Parathyroid adenoma (tissue), 2 donors: ENCODE results near the gene CORIN.

Source experiments
- H2AFZ ChIP-seq: fragments of 300-600 bp; sonication (generic); one replicate; pipeline ENCODE4 v1.7.0; 2017; ENCODE audit warnings: antibody characterized with exemption, mild to moderate bottlenecking
- H3K27ac ChIP-seq: fragments of 300-600 bp; sonication (generic); one replicate; pipeline ENCODE4 v1.7.0; 2017
- H3K27me3 ChIP-seq: fragments of 300-600 bp; sonication (generic); one replicate; pipeline ENCODE4 v1.7.0; 2017; ENCODE audit warnings: low read length; ENCODE audit not compliant: control insufficient read depth, insufficient read depth
- H3K36me3 ChIP-seq: fragments of 300-600 bp; sonication (generic); one replicate; pipeline ENCODE4 v1.7.0; 2017; ENCODE audit warnings: low read length; ENCODE audit not compliant: control insufficient read depth, insufficient read depth
- H3K4me1 ChIP-seq: fragments of 300-600 bp; sonication (generic); one replicate; pipeline ENCODE4 v1.7.0; 2017; ENCODE audit warnings: control low read depth
- H3K4me2 ChIP-seq: fragments of 300-600 bp; sonication (generic); one replicate; pipeline ENCODE4 v1.7.0; 2017; ENCODE audit warnings: low read length
- H3K4me3 ChIP-seq: fragments of 300-600 bp; sonication (generic); one replicate; pipeline ENCODE4 v1.7.0; 2017; ENCODE audit warnings: low read depth, low read length
- H3K79me2 ChIP-seq: fragments of 300-600 bp; sonication (generic); one replicate; pipeline ENCODE4 v1.7.0; 2017; ENCODE audit warnings: control low read depth
- H3K9ac ChIP-seq: fragments of 300-600 bp; sonication (generic); one replicate; pipeline ENCODE4 v1.7.0; 2017; ENCODE audit warnings: mild to moderate bottlenecking
- H3K9me3 ChIP-seq: fragments of 300-600 bp; sonication (generic); one replicate; pipeline ENCODE4 v1.7.0; 2017; ENCODE audit warnings: low read length; ENCODE audit not compliant: control insufficient read depth
- TF ChIP-seq, protein P1 (sequence below): fragments of 300-600 bp; sonication (generic); IDR thresholded peaks from one replicate; pipeline ENCODE4 v1.7.0; 2017; ENCODE audit warnings: antibody characterized with exemption, mild to moderate bottlenecking
- donor health status: primary hyperparathyroidism.

Gene CORIN

DNA sequence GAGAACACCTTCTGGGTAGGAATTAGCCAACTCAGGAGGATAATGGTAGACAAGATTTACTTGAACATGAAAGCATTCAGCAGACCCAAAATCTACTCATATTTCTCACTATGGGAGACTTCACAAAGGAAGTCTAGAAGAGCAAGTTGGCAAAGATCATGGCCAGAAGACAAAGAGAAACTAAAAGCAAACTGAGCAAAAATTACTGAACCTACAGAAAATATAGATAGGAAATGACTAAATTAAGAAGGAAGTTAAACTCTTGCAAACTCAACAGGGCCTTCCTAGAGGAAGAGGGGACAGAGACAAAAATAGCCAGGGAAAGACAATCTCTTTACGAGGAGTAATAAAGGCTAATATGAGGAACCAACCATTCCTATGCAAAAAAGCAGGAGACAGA is 18.7 kb downstream of the CORIN start:
- H3K4me1 ChIP-seq: no peaks in the 10 kb centered on the region
- H3K4me3 ChIP-seq: no peak overlapping the region
- H2AFZ ChIP-seq: no peak overlapping the region
- H3K9ac ChIP-seq: no peak overlapping the region
- H3K79me2 ChIP-seq: no peaks in the 10 kb centered on the region
- TF ChIP-seq, protein P1, sequence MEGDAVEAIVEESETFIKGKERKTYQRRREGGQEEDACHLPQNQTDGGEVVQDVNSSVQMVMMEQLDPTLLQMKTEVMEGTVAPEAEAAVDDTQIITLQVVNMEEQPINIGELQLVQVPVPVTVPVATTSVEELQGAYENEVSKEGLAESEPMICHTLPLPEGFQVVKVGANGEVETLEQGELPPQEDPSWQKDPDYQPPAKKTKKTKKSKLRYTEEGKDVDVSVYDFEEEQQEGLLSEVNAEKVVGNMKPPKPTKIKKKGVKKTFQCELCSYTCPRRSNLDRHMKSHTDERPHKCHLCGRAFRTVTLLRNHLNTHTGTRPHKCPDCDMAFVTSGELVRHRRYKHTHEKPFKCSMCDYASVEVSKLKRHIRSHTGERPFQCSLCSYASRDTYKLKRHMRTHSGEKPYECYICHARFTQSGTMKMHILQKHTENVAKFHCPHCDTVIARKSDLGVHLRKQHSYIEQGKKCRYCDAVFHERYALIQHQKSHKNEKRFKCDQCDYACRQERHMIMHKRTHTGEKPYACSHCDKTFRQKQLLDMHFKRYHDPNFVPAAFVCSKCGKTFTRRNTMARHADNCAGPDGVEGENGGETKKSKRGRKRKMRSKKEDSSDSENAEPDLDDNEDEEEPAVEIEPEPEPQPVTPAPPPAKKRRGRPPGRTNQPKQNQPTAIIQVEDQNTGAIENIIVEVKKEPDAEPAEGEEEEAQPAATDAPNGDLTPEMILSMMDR: no peak
- H3K27me3 ChIP-seq: no peaks in the 10 kb centered on the region
- no peak overlapping the region for H3K4me2 ChIP-seq
- H3K36me3 ChIP-seq: no peaks in the 10 kb centered on the region
- no peak overlapping the region for H3K27ac ChIP-seq
- no peaks in the 10 kb centered on the region for H3K9me3 ChIP-seq

GRCh38 chr4:47817275-47817674 is 20.6 kb downstream of the CORIN start:
- H3K9ac ChIP-seq: no peak overlapping the region
- no peaks in the 10 kb centered on the region for H3K4me1 ChIP-seq
- H3K9me3 ChIP-seq: no peaks in the 10 kb centered on the region
- no peak overlapping the region for H2AFZ ChIP-seq
- H3K4me3 ChIP-seq: no peak overlapping the region
- H3K4me2 ChIP-seq: no peak overlapping the region
- H3K27me3 ChIP-seq: no peaks in the 10 kb centered on the region
- H3K79me2 ChIP-seq: no peaks in the 10 kb centered on the region
- no peaks in the 10 kb centered on the region for H3K36me3 ChIP-seq
- H3K27ac ChIP-seq: no peak overlapping the region
- TF ChIP-seq, protein P1: no peak

DNA sequence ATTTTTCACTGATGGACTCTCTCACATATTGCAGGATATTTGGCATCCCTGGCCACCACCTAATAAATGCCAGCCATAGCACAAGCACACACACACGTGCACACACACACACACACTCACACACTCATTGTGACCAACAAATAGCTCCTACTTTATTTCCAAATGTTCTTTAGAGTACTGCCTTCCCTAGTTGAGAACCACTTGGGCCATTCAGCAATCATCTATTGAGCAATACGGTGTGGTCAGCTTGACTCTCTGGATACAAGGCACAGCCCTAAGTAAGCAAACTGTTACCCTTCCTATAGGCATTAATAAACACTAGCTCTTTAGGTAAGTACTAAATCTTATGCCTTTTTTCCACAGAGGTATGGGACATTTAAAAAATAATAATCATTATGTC is 21.1 kb downstream of the CORIN start:
- H3K27ac ChIP-seq: no peak overlapping the region
- TF ChIP-seq, protein P1: no peak
- H3K4me2 ChIP-seq: no peak overlapping the region
- no peaks in the 10 kb centered on the region for H3K36me3 ChIP-seq
- H3K4me1 ChIP-seq: no peaks in the 10 kb centered on the region
- no peak overlapping the region for H3K9ac ChIP-seq
- H3K79me2 ChIP-seq: no peaks in the 10 kb centered on the region
- H3K27me3 ChIP-seq: no peaks in the 10 kb centered on the region
- no peaks in the 10 kb centered on the region for H3K9me3 ChIP-seq
- H3K4me3 ChIP-seq: no peak overlapping the region
- H2AFZ ChIP-seq: no peak overlapping the region

- Histone ChIP-seq H3K79me2 (no peaks in the 10 kb centered on the region), H3K9me3 (no peaks in the 10 kb centered on the region), H3K36me3 (no peaks in the 10 kb centered on the region), H3K9ac (no peak overlapping the region), H3K4me1 (no peaks in the 10 kb centered on the region), H3K4me2 (no peak overlapping the region), H2AFZ (no peak overlapping the region), H3K27ac (no peak overlapping the region), H3K4me3 (no peak overlapping the region), H3K27me3 (no peaks in the 10 kb centered on the region)
- TF ChIP-seq, protein P1: no peak
Observed at GRCh38 chr4:47814618-47815295, 23.1 kb downstream of the CORIN start.

DNA sequence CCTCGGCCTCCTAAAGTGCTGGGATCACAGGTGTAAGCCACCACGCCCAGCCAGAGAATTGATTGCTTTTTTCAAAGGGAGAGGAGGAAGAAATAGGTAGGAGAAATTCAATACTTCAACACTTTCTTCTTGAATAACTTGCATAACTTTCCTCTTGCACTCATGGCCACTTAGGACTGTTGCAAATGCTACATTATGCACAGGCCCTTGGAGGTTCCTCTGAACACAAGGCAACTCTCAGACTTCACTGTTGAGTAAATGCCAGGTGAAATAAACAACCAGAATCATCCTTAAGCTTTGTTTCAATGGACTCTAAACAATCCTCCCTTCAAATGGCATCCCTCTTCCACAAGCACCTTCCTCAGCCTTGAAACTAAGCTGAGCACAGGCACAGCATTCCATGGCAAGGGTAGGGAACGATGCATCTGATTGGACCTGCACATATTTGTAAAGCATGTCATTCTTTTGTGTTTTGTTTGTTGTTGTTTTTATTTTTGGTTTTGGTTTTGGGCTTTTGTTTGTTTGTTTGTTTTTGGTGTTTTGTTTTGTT is 28.1 kb downstream of the CORIN start:
- no peaks in the 10 kb centered on the region for H3K79me2 ChIP-seq
- H3K4me3 ChIP-seq: no peak overlapping the region
- H3K27me3 ChIP-seq: no peaks in the 10 kb centered on the region
- no peak overlapping the region for H3K4me2 ChIP-seq
- TF ChIP-seq, protein P1: no peak
- no peak overlapping the region for H3K9ac ChIP-seq
- H3K4me1 ChIP-seq: no peaks in the 10 kb centered on the region
- H2AFZ ChIP-seq: no peak overlapping the region
- H3K9me3 ChIP-seq: no peaks in the 10 kb centered on the region
- H3K36me3 ChIP-seq: no peaks in the 10 kb centered on the region
- H3K27ac ChIP-seq: no peak overlapping the region
